Karpas-422 (cell line): ENCODE data around the gene RAD51B. TPM values are rescaled to one million over a fixed set of nuclear protein-coding genes. Genes with fewer than 3 reads are reported as not detected.

Experiments
- DNase-seq: peaks from one replicate; pipeline ENCODE4 v3.0.0-alpha.2; 2015
- H2AFZ ChIP-seq: fragments of 200-600 bp; sonication (generic); 2 replicates; pipeline ENCODE4 v1.6.1; 2014; ENCODE audit warnings: antibody characterized with exemption, low read length, mixed read lengths
- H3K27ac ChIP-seq: fragments of 200-600 bp; sonication (generic); 2 replicates; pipeline ENCODE4 v1.5.1; 2014; ENCODE audit warnings: mild to moderate bottlenecking, low read length, moderate library complexity
- H3K27me3 ChIP-seq: fragments of 200-600 bp; sonication (generic); 2 replicates; pipeline ENCODE4 v1.6.1; 2014; ENCODE audit warnings: low read length, mixed read lengths
- H3K36me3 ChIP-seq: fragments of 200-600 bp; sonication (generic); 2 replicates; pipeline ENCODE4 v1.6.1; 2014; ENCODE audit warnings: low read length, mixed read lengths; ENCODE audit not compliant: insufficient read depth
- H3K4me1 ChIP-seq: fragments of 200-600 bp; sonication (generic); 2 replicates; pipeline ENCODE4 v1.6.1; 2014; ENCODE audit warnings: mild to moderate bottlenecking, low read length, mixed read lengths
- H3K4me2 ChIP-seq: fragments of 200-600 bp; sonication (generic); 2 replicates; pipeline ENCODE4 v1.6.1; 2014; ENCODE audit warnings: low read length, low read depth, mild to moderate bottlenecking; ENCODE audit not compliant: poor library complexity, severe bottlenecking
- H3K4me3 ChIP-seq: fragments of 200-600 bp; sonication (generic); 2 replicates; pipeline ENCODE4 v1.5.1; 2014; ENCODE audit warnings: mild to moderate bottlenecking, antibody characterized with exemption, low read length, mixed read lengths
- H3K79me2 ChIP-seq: fragments of 200-600 bp; sonication (generic); 2 replicates; pipeline ENCODE4 v1.6.1; 2014; ENCODE audit warnings: mild to moderate bottlenecking, low read length, mixed read lengths
- H3K9ac ChIP-seq: fragments of 200-600 bp; sonication (generic); 2 replicates; pipeline ENCODE4 v1.6.0; 2014; ENCODE audit warnings: low read length
- H3K9me2 ChIP-seq: fragments of 200-600 bp; sonication (generic), shearing (Covaris generic); replicated peaks from 2 replicates; pipeline ENCODE4 v1.6.0; 2014; ENCODE audit warnings: mild to moderate bottlenecking, low read length, moderate library complexity; ENCODE audit not compliant: insufficient read depth
- H3K9me3 ChIP-seq: fragments of 300-700, 200-600 bp; sonication (generic); 2 replicates; pipeline ENCODE4 v1.6.1; 2014; ENCODE audit warnings: low read length, mixed read lengths
- H4K20me1 ChIP-seq: fragments of 200-600 bp; sonication (generic); 2 replicates; pipeline ENCODE4 v1.6.1; 2014; ENCODE audit warnings: mild to moderate bottlenecking, antibody characterized with exemption, low read length, low read depth; ENCODE audit not compliant: insufficient read depth
- total RNA-seq: library from RNA; depleted of rRNA; stranded (reverse); fragments of >200 nt; shearing (Covaris generic); gene quantifications from 2 replicates; pipeline ENCODE4 v1.2.3, GENCODE V29; 2014; ENCODE audit warnings: low replicate concordance

Gene RAD51B
- total RNA-seq, 1 experiment from 2014 or later, result 107 TPM

DNA sequence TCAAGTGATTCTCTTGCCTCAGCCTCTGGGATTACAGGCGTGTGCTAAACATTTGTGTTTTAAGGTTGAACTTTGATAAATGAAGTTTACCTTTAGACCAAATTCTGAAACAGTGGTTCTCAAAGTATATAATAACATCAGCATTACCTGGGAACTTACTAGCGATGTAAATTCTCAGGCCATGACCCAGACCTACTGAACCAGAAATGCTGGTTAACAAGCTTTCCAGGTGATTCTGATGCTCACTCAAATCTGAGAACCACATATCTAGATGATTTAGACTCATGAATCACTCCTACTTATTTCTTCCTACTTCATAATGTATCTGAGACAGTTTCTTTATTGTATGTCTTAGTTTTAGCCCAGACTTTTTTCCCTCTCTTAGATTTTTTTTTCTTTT is 43.6 kb downstream of the RAD51B start:
- DNase-seq, result no peak
- Histone ChIP-seq H3K79me2 (no peaks in the 10 kb centered on the region), H3K27ac (no peak overlapping the region), H3K9me3 (no peaks in the 10 kb centered on the region), H3K9ac (no peak overlapping the region), H3K4me3 (no peak overlapping the region), H3K4me2 (no peak overlapping the region), H3K4me1 (no peaks in the 10 kb centered on the region), H3K27me3 (no peaks in the 10 kb centered on the region), H3K36me3 (peaks cover 19% of the 10 kb centered on the region), H3K9me2 (no peaks in the 10 kb centered on the region), H2AFZ (no peak overlapping the region), H4K20me1 (no peaks in the 10 kb centered on the region)

DNA sequence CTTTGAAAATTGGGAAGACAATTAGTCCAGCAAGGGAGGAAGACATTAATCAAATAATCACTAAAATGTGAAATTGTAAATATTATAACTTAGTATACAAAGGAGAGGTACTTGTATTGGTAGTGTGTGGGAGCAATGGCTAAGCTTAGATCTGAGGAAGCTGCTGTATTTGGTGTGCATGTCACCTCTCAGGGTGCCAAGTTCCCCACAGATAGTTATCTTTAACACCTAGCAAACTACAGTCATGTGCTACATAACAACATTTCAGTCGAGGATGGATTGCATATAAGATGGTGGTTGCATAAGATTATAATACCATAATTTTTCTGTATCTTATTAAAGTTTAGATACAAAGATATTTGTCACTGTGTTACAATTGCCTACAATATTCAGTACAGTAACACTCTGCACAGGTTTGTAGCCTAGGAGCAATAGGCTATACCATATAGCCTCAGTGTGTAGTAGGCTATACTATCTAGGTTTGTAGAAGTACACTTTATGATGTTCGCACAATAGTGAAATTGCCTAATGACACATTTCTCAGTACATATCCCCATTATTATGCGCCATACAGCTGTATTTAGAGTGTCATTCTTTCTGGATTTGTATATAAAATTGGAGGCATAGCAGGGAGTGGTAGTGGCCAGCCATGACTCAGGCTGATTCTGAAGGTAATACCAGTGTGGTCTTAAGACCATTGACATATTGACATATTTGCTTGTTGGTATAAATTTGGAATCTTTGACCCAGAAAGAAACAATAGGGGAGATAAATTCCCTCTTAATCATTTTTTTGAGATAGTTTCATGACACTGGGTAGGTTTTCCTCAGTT is 55.8 kb downstream of the RAD51B start:
- no peaks in the 10 kb centered on the region for H3K36me3 ChIP-seq
- no peaks in the 10 kb centered on the region for H3K4me1 ChIP-seq
- no peak for DNase-seq
- H3K4me3 ChIP-seq, result no peak overlapping the region
- no peaks in the 10 kb centered on the region for H3K79me2 ChIP-seq
- no peaks in the 10 kb centered on the region for H3K27me3 ChIP-seq
- H3K9ac ChIP-seq, result no peak overlapping the region
- H3K9me3 ChIP-seq, result no peaks in the 10 kb centered on the region
- H3K4me2 ChIP-seq, result no peak overlapping the region
- no peaks in the 10 kb centered on the region for H3K9me2 ChIP-seq
- no peak overlapping the region for H3K27ac ChIP-seq
- H2AFZ ChIP-seq, result no peak overlapping the region
- H4K20me1 ChIP-seq, result no peaks in the 10 kb centered on the region

DNA sequence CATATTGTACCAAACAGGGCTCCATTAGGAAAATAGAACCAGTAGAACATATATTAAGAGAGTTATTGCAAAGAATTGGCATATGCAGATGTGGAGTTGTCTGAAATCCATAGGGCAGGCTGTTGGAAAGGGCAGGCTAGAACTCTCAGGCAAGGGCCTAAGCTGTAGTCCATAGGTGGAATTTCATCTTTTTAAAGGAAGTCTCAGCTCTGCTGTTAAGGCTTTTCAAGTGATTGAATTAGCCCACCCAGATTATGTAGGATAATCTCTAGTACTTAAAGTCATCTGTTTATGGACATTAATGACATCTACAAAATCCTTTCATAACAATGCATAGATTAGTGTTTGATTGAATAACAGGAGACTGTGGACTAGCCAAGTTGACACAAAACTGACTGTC is 59.4 kb downstream of the RAD51B start:
- Histone ChIP-seq H3K36me3 (no peaks in the 10 kb centered on the region), H4K20me1 (no peaks in the 10 kb centered on the region), H3K4me2 (no peak overlapping the region), H3K79me2 (no peaks in the 10 kb centered on the region), H2AFZ (no peak overlapping the region), H3K27me3 (no peaks in the 10 kb centered on the region), H3K9me3 (no peaks in the 10 kb centered on the region), H3K4me1 (no peaks in the 10 kb centered on the region), H3K9ac (no peak overlapping the region), H3K27ac (no peak overlapping the region), H3K9me2 (no peaks in the 10 kb centered on the region), H3K4me3 (no peak overlapping the region)
- no peak for DNase-seq

DNA sequence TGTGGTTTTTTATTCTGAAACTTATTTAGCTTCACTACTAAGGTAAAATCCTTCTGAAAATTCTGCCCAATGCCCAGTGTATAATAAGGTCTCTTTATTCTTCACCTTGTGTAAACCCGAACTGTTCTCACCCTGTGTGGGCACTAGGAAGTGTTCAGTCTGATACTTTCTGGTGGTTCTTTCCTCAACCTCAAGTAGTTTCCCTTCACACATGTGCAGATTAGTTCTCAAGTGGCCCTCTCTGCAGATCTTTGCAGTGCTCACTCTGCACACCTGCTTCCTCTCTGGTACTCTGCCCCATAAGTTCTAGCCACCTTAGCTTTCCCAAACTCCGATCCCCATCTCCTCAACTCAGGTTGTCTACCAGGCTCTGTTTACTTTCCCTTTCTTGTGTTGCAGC is 61.6 kb downstream of the RAD51B start:
- no peak overlapping the region for H3K27ac ChIP-seq
- no peaks in the 10 kb centered on the region for H3K79me2 ChIP-seq
- no peak for DNase-seq
- H3K4me3 ChIP-seq, result no peak overlapping the region
- no peaks in the 10 kb centered on the region for H3K36me3 ChIP-seq
- no peak overlapping the region for H2AFZ ChIP-seq
- H3K9ac ChIP-seq, result no peak overlapping the region
- no peaks in the 10 kb centered on the region for H3K27me3 ChIP-seq
- H3K4me2 ChIP-seq, result no peak overlapping the region
- H3K9me2 ChIP-seq, result no peaks in the 10 kb centered on the region
- no peaks in the 10 kb centered on the region for H4K20me1 ChIP-seq
- H3K4me1 ChIP-seq, result no peaks in the 10 kb centered on the region
- no peaks in the 10 kb centered on the region for H3K9me3 ChIP-seq

DNA sequence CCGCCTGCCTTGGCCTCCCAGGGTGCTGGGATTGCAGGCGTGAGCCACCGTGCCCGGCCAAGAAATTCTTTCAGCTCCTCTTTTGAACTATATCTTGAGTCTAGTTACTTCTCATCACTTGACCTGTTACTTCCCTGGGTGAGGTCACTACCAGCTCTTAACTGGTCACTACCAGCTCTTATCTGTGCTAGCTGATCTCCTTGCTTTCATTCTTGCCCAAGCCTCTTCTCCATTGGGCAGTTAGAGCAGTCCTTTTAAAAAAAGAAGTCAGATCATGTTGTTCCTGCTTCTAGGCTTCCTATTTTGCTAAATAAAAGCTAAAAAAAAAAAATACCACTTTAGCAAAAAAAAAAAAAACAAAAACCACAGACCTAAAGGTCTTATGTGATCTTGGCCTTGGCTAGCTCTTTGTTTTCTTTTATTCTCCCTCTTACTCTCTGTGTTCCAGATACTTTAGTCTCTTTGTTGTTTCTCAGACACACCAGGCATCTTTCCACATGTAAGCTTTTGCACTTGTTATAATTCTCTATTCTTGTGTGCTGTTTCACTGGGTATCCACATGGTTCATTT is 63.5 kb downstream of the RAD51B start:
- H4K20me1 ChIP-seq, result no peaks in the 10 kb centered on the region
- H3K27me3 ChIP-seq, result no peaks in the 10 kb centered on the region
- H3K27ac ChIP-seq, result no peak overlapping the region
- no peaks in the 10 kb centered on the region for H3K4me1 ChIP-seq
- no peak overlapping the region for H3K4me3 ChIP-seq
- H3K4me2 ChIP-seq, result no peak overlapping the region
- no peak overlapping the region for H3K9ac ChIP-seq
- H3K79me2 ChIP-seq, result no peaks in the 10 kb centered on the region
- H3K36me3 ChIP-seq, result no peaks in the 10 kb centered on the region
- no peak overlapping the region for H2AFZ ChIP-seq
- no peaks in the 10 kb centered on the region for H3K9me2 ChIP-seq
- DNase-seq, result no peak
- H3K9me3 ChIP-seq, result no peaks in the 10 kb centered on the region

DNA sequence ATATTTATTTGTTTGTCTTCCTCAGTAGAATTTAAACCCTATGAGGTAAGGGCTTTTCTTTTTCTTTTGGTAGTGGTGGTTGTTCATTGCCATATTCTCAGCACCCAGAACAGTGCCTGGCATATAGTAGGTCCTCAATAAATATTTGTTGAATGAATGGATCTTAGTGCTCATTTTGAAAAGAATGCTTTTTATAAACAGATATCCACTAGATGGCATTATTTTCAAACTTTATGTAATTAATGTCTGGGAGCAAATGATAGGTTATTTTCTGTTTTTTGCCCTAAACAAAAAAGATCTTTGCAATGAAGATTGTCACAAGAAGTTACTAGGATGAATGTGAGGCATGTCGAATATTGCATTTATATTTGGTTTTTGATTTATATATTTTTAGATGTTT is 64.1 kb downstream of the RAD51B start:
- Histone ChIP-seq H3K79me2 (no peaks in the 10 kb centered on the region), H3K9me2 (no peaks in the 10 kb centered on the region), H3K4me2 (no peak overlapping the region), H3K4me1 (no peaks in the 10 kb centered on the region), H3K4me3 (no peak overlapping the region), H3K9ac (no peak overlapping the region), H3K9me3 (no peaks in the 10 kb centered on the region), H3K27ac (no peak overlapping the region), H3K27me3 (no peaks in the 10 kb centered on the region), H4K20me1 (no peaks in the 10 kb centered on the region), H2AFZ (no peak overlapping the region), H3K36me3 (no peaks in the 10 kb centered on the region)
- no peak for DNase-seq

DNA sequence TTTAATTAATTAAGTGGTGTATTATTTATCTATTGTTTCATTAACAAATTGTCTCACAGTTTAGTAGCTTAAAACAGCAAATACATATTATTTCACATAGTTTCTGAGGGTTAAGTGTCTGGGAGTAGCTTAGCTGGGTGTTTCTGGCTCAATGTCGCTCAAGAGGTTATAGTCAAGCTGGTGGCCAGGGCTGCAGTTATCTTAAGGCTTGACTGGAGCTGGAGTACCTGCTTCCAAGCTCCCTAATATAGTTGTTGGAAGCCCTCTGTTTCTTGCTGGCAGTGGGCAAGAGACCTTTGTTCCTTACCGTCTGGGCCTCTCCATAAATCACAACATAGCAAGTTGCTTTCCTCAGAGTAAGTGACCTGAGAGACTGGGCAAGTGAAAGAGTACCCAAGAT is 66.6 kb downstream of the RAD51B start:
- no peak overlapping the region for H3K9ac ChIP-seq
- H3K4me3 ChIP-seq, result no peak overlapping the region
- H3K36me3 ChIP-seq, result no peaks in the 10 kb centered on the region
- H3K9me2 ChIP-seq, result no peaks in the 10 kb centered on the region
- H3K27ac ChIP-seq, result no peak overlapping the region
- H3K27me3 ChIP-seq, result no peaks in the 10 kb centered on the region
- DNase-seq, result no peak
- H3K4me2 ChIP-seq, result no peak overlapping the region
- no peaks in the 10 kb centered on the region for H4K20me1 ChIP-seq
- no peaks in the 10 kb centered on the region for H3K9me3 ChIP-seq
- H3K4me1 ChIP-seq, result no peaks in the 10 kb centered on the region
- H2AFZ ChIP-seq, result no peak overlapping the region
- no peaks in the 10 kb centered on the region for H3K79me2 ChIP-seq

DNA sequence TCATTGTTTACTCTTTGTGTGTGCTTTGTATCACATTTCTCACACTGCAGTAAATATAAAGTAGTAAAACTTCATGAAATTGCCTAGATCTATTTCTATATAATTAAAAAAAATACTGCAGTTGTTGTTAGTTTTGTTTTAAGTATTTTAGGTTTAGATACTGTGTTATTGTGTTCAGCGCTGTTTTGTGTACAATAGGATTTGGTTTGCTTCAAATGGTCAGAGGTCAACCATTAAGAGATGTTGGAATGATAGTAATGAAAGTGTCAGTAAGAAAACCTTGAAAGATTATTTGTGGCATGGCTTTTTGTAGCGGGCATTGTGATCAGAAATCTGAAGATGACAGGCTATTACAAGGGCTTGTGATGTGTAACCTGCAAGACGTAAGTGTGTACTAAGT is 67.9 kb downstream of the RAD51B start:
- Histone ChIP-seq H3K9me2 (no peaks in the 10 kb centered on the region), H2AFZ (no peak overlapping the region), H3K4me2 (no peak overlapping the region), H3K4me3 (no peak overlapping the region), H3K79me2 (no peaks in the 10 kb centered on the region), H4K20me1 (no peaks in the 10 kb centered on the region), H3K9me3 (no peaks in the 10 kb centered on the region), H3K9ac (no peak overlapping the region), H3K4me1 (no peaks in the 10 kb centered on the region), H3K27me3 (no peaks in the 10 kb centered on the region), H3K27ac (no peak overlapping the region), H3K36me3 (no peaks in the 10 kb centered on the region)
- no peak for DNase-seq
